ENCODE data around the gene NIN.

The NIN gene

GRCh38 chr14:50744231-50744630 lies 86.7 kb downstream of the NIN start:
- no peak for DNase-seq (ENCODE audit: low spot score)
- in situ Hi-C loops (cut with MboI; ENCODE audit: low pct_unique_long_range_greater_than_20kb, low sequenced_read_pairs, unreplicated experiment), result no loop called here
- no peak for TF ChIP-seq CTCF (IDR thresholded peaks at IDR 0.05; ENCODE audit: extremely low read depth, insufficient read depth, missing control alignments)

GRCh38 chr14:50741567-50741966 lies 89.4 kb downstream of the NIN start:
- no peak for TF ChIP-seq CTCF (IDR thresholded peaks at IDR 0.05; ENCODE audit: extremely low read depth, insufficient read depth, missing control alignments)
- no peak for DNase-seq (ENCODE audit: low spot score)

GRCh38 chr14:50740856-50741255 lies 90.1 kb downstream of the NIN start:
- TF ChIP-seq CTCF (IDR thresholded peaks at IDR 0.05; ENCODE audit: extremely low read depth, insufficient read depth, missing control alignments), result no peak
- DNase-seq (ENCODE audit: low spot score), result no peak
- in situ Hi-C loops (cut with MboI; ENCODE audit: low pct_unique_long_range_greater_than_20kb, low sequenced_read_pairs, unreplicated experiment), result no loop called here

More at GRCh38 chr14:50741567-50741966, 89.4 kb downstream of the NIN start:
- in situ Hi-C loops (cut with MboI; ENCODE audit: low pct_unique_long_range_greater_than_20kb, low sequenced_read_pairs, unreplicated experiment), result no loop called here

- in situ Hi-C loops (cut with MboI; ENCODE audit: low pct_unique_long_range_greater_than_20kb, low sequenced_read_pairs, unreplicated experiment), result no loop called here
- no peak for TF ChIP-seq CTCF (IDR thresholded peaks at IDR 0.05; ENCODE audit: extremely low read depth, insufficient read depth, missing control alignments)
- DNase-seq (ENCODE audit: low spot score), result no peak
Measured at GRCh38 chr14:50739186-50739585, 91.8 kb downstream of the NIN start.

- in situ Hi-C loops (cut with MboI; ENCODE audit: low pct_unique_long_range_greater_than_20kb, low sequenced_read_pairs, unreplicated experiment), result no loop called here
- TF ChIP-seq CTCF (IDR thresholded peaks at IDR 0.05; ENCODE audit: extremely low read depth, insufficient read depth, missing control alignments), result no peak
- peak; percentile 73 for DNase-seq (ENCODE audit: low spot score)
Measured at GRCh38 chr14:50736932-50737419, 94.0 kb downstream of the NIN start.

- no peak for TF ChIP-seq CTCF (IDR thresholded peaks at IDR 0.05; ENCODE audit: extremely low read depth, insufficient read depth, missing control alignments)
- DNase-seq (ENCODE audit: low spot score), result no peak
- in situ Hi-C loops (cut with MboI; ENCODE audit: low pct_unique_long_range_greater_than_20kb, low sequenced_read_pairs, unreplicated experiment), result no loop called here
Measured at GRCh38 chr14:50734950-50735695, 95.8 kb downstream of the NIN start.
